ENCODE measurements around the gene ARVCF. TPM values are rescaled to one million over a fixed set of nuclear protein-coding genes. Genes with fewer than 3 reads are reported as not detected.

ARVCF gene
- total and polyA plus RNA-seq, 9 of the 15 experiments (the other 6 are each of a cell fraction or from before 2014, with no cell fraction given): 0.03 to 97.4 (median 15.6) TPM

GRCh38 chr22:19941365-19942082 is 75.1 kb downstream of the ARVCF start, which contains the start of the genes COMT and TXNRD2 (continued):
- peak; percentile 73 for TF ChIP-seq POU5F1 (IDR thresholded peaks at IDR 0.05; ENCODE audit: borderline replicate concordance, low read depth, low read length, partially characterized antibody)
- TF ChIP-seq HNRNPL (IDR thresholded peaks at IDR 0.05; ENCODE audit: low read depth, low read length): peak; percentile 73; the same call in 1 of the 2 replicates
- TF ChIP-seq SMARCE1 (IDR thresholded peaks at IDR 0.05): no peak
- TF ChIP-seq, protein P1, sequence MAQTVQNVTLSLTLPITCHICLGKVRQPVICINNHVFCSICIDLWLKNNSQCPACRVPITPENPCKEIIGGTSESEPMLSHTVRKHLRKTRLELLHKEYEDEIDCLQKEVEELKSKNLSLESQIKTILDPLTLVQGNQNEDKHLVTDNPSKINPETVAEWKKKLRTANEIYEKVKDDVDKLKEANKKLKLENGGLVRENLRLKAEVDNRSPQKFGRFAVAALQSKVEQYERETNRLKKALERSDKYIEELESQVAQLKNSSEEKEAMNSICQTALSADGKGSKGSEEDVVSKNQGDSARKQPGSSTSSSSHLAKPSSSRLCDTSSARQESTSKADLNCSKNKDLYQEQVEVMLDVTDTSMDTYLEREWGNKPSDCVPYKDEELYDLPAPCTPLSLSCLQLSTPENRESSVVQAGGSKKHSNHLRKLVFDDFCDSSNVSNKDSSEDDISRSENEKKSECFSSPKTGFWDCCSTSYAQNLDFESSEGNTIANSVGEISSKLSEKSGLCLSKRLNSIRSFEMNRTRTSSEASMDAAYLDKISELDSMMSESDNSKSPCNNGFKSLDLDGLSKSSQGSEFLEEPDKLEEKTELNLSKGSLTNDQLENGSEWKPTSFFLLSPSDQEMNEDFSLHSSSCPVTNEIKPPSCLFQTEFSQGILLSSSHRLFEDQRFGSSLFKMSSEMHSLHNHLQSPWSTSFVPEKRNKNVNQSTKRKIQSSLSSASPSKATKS (CRISPR knock-in tag; IDR thresholded peaks at IDR 0.05): no peak
- peak; percentile 99 for TF ChIP-seq RBFOX2 (IDR thresholded peaks at IDR 0.05; ENCODE audit: low read depth, low read length)
- peak; percentile 79 for TF ChIP-seq HCFC1 (IDR thresholded peaks at IDR 0.05; ENCODE audit: low read depth, low read length)
- peak; percentile 80 for TF ChIP-seq WHSC1 (IDR thresholded peaks at IDR 0.05; ENCODE audit: low read length)
- no peak for TF ChIP-seq ZNF197 (CRISPR knock-in tag; IDR thresholded peaks at IDR 0.05; ENCODE audit: low read depth)
- 0 out of 2 replicates have a peak, but pooled peaks have one; percentile 67 for TF ChIP-seq RBM34 (IDR thresholded peaks at IDR 0.05; ENCODE audit: borderline replicate concordance, insufficient read depth, low read length)
- TF ChIP-seq EHMT2 (IDR thresholded peaks at IDR 0.05): no peak
- 0 out of 2 replicates have a peak, but pooled peaks have one; percentile 9 for TF ChIP-seq ZNF354B (CRISPR knock-in tag; IDR thresholded peaks at IDR 0.05)
- TF ChIP-seq ZFPM2 (CRISPR knock-in tag; IDR thresholded peaks at IDR 0.05): peak; percentile 91
- no peak; the same call in 1 of the 2 replicates for TF ChIP-seq ZBTB34 (CRISPR knock-in tag; IDR thresholded peaks at IDR 0.05)
- peak in 1 of 2 experiments; percentile 68; a peak in 2 of 4 replicates for TF ChIP-seq TBL1XR1 (IDR thresholded peaks at IDR 0.05; ENCODE audit: low read length in 2 of 2)
- peak; percentile 79; the same call in 1 of the 2 replicates for TF ChIP-seq DMBX1 (CRISPR knock-in tag; IDR thresholded peaks at IDR 0.05; ENCODE audit: borderline replicate concordance)
- peak; percentile 20; the same call in 1 of the 2 replicates for TF ChIP-seq NR4A1 (CRISPR knock-in tag; IDR thresholded peaks at IDR 0.05)
- no peak for TF ChIP-seq NR4A1 (tag; IDR thresholded peaks at IDR 0.05)
- TF ChIP-seq ZNF830 (CRISPR knock-in tag; IDR thresholded peaks at IDR 0.05): peak; percentile 85; the same call in 1 of the 2 replicates
- TF ChIP-seq ZNF436 (CRISPR knock-in tag; IDR thresholded peaks at IDR 0.05): peak; percentile 67
- peak; percentile 83; the same call in 1 of the 2 replicates for TF ChIP-seq KDM2B (CRISPR knock-in tag; IDR thresholded peaks at IDR 0.05)
- TF ChIP-seq TFE3 (CRISPR knock-in tag; IDR thresholded peaks at IDR 0.05): peak; percentile 22
- peak; percentile 86 for TF ChIP-seq E2F1 (CRISPR knock-in tag; IDR thresholded peaks at IDR 0.05)

Data from K562 (cell line).